Suppressor macrophage (primary cell): ENCODE measurements around the gene PUM1.

Experiments
- DNase-seq, 4 experiments: peaks; one replicate each; pipeline ENCODE4 v3.0.0-alpha.2; 2020 to 2022

Gene PUM1

GRCh38 chr1:30905403-30905802 is 160.1 kb downstream of the PUM1 start:
- no peak for DNase-seq

GRCh38 chr1:30904962-30905335 is 160.6 kb downstream of the PUM1 start:
- DNase-seq: no peak

- no peak for DNase-seq
Observed at GRCh38 chr1:30904191-30904961, 161.1 kb downstream of the PUM1 start.

GRCh38 chr1:30903343-30904034 is 162.0 kb downstream of the PUM1 start:
- peak; percentile 21 to 47 (median 32) for DNase-seq

- DNase-seq: no peak
Observed at GRCh38 chr1:30902593-30903290, 162.8 kb downstream of the PUM1 start.

- DNase-seq: no peak
Observed at GRCh38 chr1:30901798-30902581, 163.5 kb downstream of the PUM1 start.

GRCh38 chr1:30900931-30901560 is 164.5 kb downstream of the PUM1 start:
- DNase-seq: no peak

- no peak for DNase-seq
Observed at GRCh38 chr1:30900486-30900885, 165.0 kb downstream of the PUM1 start.

- no peak for DNase-seq
Observed at GRCh38 chr1:30899577-30900389, 165.7 kb downstream of the PUM1 start.

GRCh38 chr1:30898031-30898815 is 167.3 kb downstream of the PUM1 start:
- peak in 2 of 4 experiments; percentile 30 for DNase-seq

- DNase-seq: no peak
Observed at GRCh38 chr1:30896905-30897304, 168.6 kb downstream of the PUM1 start.

- peak in 1 of 4 experiments; percentile 23 for DNase-seq
Observed at GRCh38 chr1:30895944-30896660, 169.4 kb downstream of the PUM1 start.

GRCh38 chr1:30895382-30895943 is 170.1 kb downstream of the PUM1 start:
- no peak for DNase-seq

- no peak for DNase-seq
Observed at GRCh38 chr1:30894508-30894973, 171.0 kb downstream of the PUM1 start.

- no peak for DNase-seq
Observed at GRCh38 chr1:30893776-30894507, 171.6 kb downstream of the PUM1 start.

GRCh38 chr1:30892671-30893073 is 172.8 kb downstream of the PUM1 start:
- peak in 1 of 4 experiments; percentile 24 for DNase-seq

- DNase-seq: no peak
Observed at GRCh38 chr1:30891227-30891552, 174.3 kb downstream of the PUM1 start.

- DNase-seq: no peak
Observed at GRCh38 chr1:30890502-30891226, 174.9 kb downstream of the PUM1 start.
